Measurements from ENCODE around the gene RELCH.
A peak's percentile ranks its signal among the peaks of the same experiment; 100 is the strongest.

RELCH gene

GRCh38 chr18:62187543-62188510 lies 772 bp downstream of the RELCH start:
- peak; percentile 29 for DNase-seq (ENCODE audit: low spot score)

DNA sequence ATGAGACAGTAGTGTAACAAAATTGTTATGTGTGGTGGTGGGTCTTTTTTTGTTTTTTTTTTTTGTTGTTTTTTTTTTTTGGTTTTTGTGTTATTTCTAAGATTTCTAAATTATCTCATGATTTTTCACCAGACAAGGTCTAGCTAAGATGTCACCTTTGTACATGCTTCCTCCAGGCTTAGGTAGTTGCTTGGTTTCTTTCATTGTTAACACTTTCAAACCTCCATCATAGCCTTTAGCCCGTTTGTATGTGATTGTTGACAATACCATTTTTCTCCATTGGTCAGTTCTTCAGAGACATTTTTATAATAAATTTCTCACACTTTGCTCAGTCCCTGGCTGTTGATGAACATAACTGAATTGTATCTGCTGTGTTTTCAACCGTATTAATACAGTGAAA lies 2.2 kb downstream of the RELCH start:
- DNase-seq (ENCODE audit: low spot score): no peak

GRCh38 chr18:62196079-62196478 lies 9.0 kb downstream of the RELCH start:
- no peak for DNase-seq (ENCODE audit: low spot score)

DNA sequence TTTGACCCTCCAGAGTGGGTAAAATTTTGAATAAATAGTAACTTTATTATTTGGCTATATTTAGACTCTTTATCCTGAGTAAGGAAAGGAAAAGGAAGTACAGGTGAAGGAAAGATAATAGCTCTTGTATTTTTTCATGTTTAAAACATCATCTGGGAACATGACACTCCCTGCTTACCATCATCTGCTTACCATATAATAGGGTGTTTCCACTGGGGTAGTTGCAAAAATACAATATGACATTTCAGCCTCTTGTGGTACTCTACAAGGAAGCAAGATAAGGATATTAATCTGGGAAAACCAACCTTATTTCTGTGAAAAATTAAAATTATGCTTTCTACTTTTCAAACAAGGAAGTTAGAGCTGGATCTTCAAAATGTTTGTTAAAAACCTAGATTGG lies 9.9 kb downstream of the RELCH start:
- no peak for DNase-seq (ENCODE audit: low spot score)

GRCh38 chr18:62198259-62198658 lies 11.2 kb downstream of the RELCH start:
- no peak for DNase-seq (ENCODE audit: low spot score)

GRCh38 chr18:62199629-62200028 lies 12.6 kb downstream of the RELCH start:
- DNase-seq (ENCODE audit: low spot score): no peak

DNA sequence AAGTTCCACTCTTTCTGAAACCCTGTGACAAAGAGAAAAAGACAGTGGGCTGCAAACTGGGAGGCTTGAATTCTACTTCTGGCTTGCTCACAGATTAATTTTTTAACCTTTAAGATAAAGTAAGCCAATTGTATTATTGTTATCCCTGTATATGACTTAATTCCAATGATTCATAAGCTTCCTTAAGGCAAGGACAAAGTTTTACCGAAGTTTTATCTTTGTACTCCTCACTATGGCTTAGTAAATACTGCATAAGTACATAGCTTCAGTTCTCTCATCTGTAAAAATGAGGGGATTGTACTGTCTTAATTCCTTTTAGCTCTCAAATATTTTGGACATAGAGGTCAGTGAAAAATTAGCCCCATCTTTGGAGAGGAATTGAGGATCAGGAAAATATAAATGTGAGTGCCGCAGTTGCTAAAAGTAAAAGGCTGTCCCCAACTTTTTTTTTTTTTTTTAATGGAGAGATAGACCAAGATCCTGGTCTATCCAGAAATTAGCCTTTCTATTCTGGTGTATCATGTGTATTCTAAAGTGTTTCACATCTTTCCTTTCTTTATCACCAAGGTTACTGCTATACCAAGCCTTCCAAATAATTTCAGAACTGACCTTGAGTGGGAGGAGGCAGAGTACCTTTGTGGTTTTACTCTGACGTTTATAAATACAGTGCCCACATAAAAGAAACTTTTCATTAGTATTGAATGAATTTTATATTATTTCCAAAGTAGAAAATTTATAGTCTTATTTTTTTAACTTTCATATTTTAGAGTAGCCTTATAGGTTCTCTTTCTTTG lies 13.3 kb downstream of the RELCH start:
- DNase-seq (ENCODE audit: low spot score): no peak

- no peak for DNase-seq (ENCODE audit: low spot score)
These were observed 14.8 kb downstream of the RELCH start for GRCh38 chr18:62201870-62202269.

- no peak for DNase-seq (ENCODE audit: low spot score)
These were observed 18.8 kb downstream of the RELCH start for GRCh38 chr18:62205824-62206223.

DNA sequence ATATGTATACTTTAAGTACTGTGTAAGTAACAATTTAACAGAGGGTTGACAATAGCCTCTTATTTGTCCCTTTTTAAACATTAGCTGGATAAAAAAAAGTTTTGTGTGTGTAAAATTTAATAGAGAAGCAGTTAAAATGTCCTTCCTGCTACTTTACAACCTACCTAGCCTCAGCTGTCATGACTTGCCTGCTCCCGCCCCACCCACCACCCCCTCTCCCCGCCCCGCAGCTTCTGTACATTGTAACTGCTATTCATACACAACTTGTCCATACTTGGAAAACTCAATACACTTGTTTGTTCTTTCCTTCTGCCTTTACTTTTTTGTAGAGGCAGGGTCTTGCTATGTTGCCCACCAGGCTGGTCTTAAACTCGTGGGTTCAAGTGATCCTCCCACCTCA lies 19.5 kb downstream of the RELCH start:
- no peak for DNase-seq (ENCODE audit: low spot score)

GRCh38 chr18:62209046-62209445 lies 22.0 kb downstream of the RELCH start:
- no peak for DNase-seq (ENCODE audit: low spot score)

DNA sequence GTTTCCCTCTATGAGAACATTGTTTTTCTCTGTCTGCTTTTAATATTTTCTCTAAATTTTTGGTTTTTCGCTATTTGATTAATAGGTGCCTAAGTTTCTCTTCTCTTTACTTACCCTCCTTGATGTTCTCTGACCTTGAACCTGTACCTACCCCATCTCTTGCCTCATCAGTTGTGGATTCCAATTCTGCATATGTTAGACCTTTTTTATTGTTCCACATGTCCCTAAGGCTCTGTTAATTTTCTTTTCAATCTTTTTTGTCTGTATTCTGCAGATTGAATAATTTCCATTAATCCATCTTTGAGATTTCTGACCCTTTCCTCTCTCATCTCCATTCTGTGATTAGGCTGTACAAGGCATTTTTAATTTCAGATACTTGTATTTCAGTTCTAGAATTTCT lies 23.1 kb downstream of the RELCH start:
- DNase-seq (ENCODE audit: low spot score): no peak

DNA sequence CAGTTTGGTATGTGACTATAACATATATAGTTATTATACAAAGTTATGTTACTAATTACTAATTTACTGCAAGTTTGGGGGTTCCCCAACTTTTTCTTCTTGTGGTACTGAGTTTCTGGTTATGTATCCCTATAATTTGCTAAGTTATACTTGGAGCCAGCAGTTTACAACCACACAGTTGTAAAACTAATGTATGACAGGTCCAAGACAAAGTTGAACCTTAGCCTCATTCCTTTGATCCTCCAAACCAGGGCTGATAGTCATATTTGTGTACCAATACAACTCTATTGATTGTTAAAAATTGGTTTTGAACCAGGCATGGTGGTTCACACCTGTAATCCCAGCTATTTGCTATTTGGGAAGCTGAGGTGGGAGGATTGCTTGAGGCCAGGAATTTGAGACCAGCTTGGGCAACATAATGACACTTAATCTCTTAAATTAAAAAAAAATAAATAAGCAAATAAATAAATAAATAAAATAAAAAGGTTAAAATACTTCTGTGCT lies 24.3 kb downstream of the RELCH start:
- DNase-seq (ENCODE audit: low spot score): no peak

- DNase-seq (ENCODE audit: low spot score): no peak
These were observed 27.7 kb downstream of the RELCH start for GRCh38 chr18:62214790-62215189.

DNA sequence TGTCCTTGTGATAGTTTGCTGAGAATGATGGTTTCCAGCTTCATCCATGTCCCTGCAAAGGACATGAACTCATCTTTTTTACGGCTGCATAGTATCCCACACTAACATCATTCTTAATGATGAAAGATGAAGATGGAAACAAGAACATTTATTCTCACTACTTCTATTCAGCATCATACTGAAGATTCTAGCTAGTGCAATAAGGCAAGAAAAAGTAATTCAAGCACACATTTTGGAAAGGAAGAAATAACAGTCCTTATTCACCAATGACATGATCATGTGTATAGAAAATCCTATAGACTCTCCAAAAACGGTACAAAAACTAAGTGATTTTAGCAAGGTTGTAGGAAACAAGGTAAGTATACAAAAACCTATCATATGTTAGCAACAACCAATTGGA lies 37.2 kb downstream of the RELCH start:
- DNase-seq (ENCODE audit: low spot score): no peak

DNA sequence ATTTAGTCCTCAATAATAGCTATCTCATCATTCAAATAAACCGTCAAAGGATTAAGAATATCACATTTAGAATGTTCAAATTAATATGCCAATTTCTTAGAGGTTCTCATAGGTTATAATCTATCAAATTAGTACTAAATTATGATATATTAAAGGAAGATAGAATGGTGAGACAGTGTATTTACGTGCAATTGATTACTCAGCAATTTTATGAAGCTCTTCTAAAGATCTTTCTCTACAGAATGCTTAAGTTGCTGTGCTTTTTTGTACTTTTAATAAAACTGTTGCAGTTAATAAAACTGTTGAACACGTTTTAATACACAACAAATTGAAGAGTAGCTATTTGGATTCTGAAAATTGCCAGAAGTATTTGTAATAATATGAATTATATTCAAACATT lies 39.0 kb downstream of the RELCH start:
- DNase-seq (ENCODE audit: low spot score): no peak

DNA sequence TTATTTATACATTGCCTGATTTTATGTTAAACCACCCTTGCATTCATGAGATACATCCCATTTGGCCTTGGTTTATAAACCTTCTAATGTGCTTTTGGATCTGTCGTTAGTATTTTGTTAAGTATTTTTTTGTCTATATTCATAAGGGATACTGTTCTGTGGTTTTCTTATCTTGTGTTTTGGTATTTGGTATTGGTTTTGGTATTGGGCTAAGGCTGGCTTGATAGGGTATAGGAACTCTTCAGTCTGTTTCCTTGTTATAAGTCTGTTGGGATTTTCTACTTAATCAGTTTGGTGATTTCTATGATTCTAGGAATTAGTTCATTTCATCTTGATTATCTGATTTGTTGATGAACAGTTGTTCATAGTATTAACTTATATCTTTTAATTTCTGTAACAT lies 49.2 kb downstream of the RELCH start:
- DNase-seq (ENCODE audit: low spot score): no peak

GRCh38 chr18:62239475-62239874 lies 52.4 kb downstream of the RELCH start:
- no peak for DNase-seq (ENCODE audit: low spot score)

DNA sequence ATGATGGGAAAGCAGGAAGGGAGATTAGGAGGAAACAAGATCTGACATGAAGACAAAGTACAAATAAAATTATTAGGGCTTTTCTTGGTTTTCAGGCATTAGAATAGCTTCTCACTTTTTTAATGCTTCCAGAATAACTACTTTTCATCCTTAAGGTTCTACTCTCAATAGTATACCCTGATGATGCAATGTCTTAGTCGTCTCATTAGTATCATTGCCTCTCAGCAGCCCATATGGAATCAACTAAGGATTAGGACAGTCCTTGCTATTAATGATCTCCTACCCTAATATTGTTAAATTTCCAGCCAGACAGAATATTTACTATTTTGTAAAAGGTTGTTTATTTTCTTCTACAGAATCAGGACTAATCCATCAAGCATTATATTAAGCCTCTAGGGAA lies 55.9 kb downstream of the RELCH start:
- DNase-seq (ENCODE audit: low spot score): no peak

- no peak for DNase-seq (ENCODE audit: low spot score)
These were observed 58.1 kb downstream of the RELCH start for GRCh38 chr18:62245177-62245576.

GRCh38 chr18:62245699-62246098 lies 58.6 kb downstream of the RELCH start:
- peak; percentile 3 for DNase-seq (ENCODE audit: low spot score)

GRCh38 chr18:62248313-62248712 lies 61.3 kb downstream of the RELCH start:
- DNase-seq (ENCODE audit: low spot score): no peak

All from activated CD4-positive, alpha-beta T cell treated with anti-CD3 and anti-CD28 coated beads, Interleukin-2, Interleukin-4, amounts not matched to agents 100 ng/mL and 50 ng/mL, durations not matched to agents 16 hours and 8 hours (primary cell).